Eye (tissue), 1 donor: ENCODE measurements around the gene PRR5.

Source experiments
- DNase-seq: peaks from one replicate; pipeline ENCODE4 v3.0.0-alpha.2; 2015

The PRR5 gene

DNA sequence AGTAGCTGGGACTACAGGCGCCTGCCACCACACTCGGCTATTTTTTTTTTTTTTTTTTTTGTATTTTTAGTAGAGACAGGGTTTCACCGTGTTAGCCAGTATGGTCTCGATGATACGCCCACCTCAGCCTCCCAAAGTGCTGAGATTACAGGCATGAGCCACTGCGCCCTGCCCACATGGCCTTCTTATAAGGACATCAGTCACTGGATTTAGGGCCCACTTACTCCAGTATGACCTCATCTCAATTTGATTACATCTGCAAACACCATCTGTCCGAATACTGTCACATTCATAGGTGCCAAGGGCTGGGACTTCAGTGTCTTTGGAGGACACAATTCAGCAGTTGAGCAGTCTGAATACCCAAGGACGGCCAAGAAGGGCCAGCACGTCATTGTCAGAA, 8.2 kb upstream of the PRR5 start:
- no peak for DNase-seq

DNA sequence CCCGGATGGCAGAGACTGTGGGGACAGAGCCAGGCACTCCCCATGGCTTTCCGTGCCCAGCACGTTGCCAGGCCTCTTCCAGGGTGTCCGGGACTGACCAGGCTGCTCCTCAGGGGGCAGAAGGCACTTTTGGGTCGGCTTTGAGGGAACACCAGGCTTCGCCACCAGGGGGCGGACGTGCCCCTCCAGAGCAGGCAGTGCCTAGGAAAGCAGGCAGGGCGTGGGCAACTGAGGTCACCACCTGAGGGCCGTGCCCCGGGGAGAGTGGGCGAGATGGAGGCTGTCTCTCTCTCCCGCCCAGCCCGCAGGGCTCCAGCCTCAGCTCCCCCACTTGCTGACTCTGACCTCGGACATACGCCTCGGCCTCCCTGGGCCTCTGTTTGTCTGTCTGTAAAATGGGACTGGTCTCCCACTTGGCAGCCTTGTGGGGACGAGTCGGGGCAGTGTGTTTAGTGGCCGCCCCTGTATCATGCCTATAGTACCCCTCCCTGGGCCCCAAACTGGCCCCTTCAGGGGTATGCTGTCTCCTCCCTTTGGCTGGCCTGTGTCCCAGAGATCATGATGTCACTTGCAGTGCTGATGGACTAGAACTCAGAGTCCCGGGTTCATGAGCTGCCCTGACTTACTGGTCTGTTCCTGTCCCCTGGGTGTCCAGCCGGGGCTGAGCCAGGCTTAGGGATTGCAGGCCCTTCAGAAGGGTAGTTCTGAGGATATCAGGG, 4.4 kb upstream of the PRR5 start:
- peak; percentile 89 for DNase-seq

DNA sequence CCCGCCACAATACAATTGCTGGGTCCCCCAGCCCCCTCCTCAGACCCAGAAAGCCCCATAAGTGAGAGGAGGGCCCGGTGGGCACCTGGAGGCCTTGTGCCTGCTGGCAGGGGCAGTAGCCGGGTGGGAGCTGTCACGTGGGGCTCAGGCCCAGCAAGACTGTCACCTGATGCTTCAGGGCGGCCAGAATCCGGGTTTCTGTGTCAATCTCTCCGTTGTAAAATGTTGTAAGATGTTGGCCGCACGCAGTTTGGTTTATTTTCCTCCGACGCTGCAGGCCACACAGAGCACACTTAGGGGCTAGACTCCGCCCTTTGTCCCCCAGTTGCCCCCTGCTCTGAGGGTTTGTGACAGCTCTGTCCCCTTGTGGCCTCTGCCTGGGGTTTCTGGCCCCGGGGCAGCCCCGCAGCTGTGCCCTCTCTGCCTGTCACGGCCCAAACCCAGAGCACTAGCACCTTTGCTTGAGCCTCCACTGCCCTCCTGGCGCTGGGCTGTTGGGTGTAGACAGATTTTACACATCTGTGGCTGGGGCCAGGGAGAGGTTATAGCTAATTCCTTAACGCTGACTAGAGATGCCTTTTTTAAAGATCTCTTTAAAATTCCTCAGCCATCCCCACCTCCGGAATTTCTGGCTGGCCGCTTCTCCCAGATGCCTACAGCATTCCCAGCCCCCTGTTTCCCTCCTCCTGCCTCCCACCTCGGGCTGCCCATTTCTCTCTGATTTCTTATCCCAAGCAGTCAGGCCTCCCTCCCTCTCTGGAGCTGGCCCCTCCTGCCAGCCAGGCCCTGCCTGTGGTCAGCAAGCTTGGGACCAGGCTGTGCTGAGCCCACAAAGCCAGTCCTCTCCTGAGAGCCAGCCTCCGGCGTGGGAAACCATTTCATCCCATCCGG, 3.2 kb upstream of the PRR5 start:
- peak; percentile 87 for DNase-seq

DNA sequence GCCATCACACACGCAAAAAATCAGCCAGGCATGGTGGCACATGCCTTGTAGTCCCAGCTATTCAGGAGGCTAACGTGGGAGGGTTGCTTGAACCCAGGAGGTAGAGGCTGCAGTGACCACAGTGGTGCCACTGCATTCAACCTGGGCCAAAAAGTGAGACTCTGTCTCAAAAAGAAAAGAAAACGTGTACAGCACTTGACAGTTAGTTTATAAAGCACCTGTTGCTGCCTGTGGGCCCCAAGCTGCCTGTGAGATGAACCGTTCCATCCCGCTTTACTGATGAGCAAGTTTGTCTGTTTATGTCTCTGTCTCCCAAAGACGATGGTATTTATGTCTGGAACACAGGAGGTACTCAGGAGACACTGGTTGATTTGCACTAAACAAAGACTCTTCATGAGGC, 1.5 kb upstream of the PRR5 start:
- no peak for DNase-seq

DNA sequence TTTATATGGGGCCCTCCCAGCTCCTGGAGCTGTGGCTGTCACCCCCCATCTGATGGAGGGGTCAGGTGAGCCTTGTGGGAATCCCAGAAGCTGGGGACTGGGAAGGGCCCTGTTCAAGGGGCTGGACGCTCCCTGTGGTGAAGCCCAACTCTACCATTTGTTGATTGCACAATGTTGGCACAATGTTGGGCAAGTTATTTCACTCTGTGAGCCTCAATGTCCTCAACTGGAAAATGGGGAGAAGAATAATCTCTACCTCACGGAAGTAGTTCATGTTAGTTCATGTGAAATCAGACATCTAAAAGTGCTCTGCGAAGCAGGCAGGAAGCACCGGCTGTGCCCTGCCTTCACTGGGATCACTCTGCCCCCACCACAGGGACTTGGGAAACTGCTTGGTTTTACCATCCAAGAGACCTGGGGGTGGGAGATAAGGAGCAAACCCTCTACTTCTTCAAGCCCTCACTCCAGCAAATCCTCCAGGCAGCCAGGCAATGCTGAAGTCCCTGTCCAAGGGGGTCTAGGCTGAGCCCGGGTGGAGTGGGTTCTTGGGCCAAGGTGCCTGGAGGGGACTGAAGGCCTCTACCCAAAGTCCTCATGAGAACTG, 715 bp upstream of the PRR5 start:
- no peak for DNase-seq

DNA sequence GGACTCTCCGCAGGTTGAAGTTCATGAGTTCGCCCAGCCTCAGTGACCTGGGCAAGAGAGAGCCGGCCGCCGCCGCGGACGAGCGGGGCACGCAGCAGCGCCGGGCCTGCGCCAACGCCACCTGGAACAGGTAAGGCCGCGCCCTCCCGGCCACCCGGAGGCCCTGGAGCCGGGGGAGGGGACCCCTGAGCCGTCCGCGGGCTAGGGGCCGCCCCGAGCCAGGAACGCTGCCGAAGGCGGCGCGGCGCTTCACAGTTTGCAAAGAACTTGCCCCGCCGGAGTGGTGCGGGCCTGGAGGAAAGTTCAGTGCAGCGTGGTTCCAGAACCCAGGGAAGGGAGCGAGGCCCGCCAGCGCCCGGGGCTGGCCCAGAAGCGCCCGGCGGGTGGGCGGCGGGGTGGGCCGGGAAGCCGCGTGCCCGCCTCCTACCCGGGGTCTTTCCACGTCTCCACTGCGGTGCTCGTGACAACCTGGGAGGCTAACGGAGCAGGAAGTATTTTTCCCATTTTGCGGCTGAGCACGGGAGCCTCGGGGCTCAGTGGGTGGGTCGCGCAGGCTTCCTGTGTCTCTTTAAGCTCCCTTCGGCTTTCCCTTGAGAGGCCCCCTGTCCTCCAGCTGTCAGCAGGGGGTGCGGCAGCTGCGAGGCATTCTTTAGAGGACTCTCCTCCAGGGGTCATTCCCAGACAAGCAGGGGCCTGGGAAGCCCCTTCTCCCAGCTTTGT, 635 bp downstream of the PRR5 start:
- DNase-seq = peak; percentile 88

DNA sequence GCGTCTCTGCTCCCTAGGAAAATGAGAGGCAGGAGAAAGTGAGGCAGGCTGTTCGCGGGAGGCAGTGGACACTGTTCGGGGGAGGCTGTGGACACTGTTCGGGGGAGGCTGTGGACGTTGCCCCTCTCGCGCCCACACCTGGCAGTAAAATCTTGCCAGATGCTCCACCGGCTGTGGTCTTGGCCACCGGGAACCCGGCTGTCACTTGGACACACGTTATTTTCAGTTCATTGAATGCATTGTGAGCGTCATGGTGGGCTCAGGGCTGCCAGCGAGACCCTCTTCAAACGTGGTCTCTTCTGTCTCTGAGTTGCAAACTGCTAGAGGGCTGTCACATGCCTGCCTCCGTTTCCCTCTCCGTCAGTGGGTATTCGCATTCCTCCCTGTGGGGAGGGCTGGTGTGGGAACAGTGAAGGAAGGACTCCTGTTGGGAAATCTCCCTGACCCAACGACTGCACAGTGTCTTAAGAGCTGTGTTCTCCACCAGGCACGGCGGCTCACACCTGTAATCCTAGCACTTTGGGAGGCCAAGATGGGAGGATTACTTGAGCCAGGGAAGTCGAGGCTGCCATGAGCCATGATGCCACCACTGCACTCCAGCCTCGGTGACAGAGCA, 1.4 kb downstream of the PRR5 start:
- peak; percentile 85 for DNase-seq

DNA sequence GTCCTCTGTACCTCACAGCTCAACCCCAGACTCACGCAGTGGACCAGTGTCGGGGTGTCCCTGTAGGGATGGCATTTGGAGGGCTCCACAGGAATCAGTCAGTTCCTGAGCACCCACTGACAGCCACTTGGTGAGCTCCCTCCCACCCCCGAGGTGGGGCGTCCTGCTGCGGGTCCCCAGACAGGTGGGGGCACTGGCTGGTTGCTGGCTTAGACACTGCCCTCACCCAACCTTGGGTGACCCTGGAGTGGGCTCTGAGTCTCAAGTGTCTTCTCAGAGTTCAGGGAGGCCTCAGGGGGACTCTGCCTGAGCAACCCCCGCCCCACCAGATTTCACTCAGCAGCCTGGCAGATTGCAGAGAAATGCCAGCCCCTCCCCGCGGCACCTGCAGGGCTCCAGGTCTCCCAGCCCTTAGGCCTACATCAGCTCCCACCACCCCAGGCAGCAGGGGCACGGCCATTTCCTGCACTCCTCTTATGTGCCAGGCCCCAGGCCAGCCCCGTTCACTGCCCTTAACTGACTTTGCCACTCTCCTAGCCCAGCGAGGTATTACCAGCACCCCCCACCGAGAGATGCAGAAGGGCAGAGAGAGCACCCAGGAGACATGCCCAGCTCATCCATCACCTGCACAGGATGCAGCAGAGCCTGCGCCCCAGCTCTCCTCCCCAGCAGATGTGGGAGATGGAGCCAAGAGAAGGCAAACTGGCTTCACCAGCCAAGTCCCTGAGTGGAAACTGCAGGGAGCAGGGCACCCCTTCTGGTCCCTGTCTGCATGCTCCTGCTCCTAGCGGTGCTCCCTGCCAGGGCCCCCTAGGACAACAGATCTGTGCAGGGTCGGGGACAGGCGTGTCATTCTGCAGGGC, 2.4 kb downstream of the PRR5 start:
- DNase-seq = no peak

DNA sequence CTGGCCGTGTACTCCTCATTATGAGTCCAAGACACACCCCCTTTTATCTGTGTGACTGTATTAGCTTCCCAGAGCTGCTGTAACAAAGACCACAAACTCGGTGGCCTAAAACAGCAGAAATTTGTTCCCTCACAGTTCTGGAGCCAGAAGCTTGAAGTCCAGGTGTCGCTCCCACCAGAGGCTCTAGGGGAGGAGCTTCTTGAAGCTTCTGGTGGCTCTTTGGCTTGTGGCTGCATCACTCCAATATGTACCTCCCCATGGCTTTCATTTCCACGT, 3.0 kb downstream of the PRR5 start:
- no peak for DNase-seq

DNA sequence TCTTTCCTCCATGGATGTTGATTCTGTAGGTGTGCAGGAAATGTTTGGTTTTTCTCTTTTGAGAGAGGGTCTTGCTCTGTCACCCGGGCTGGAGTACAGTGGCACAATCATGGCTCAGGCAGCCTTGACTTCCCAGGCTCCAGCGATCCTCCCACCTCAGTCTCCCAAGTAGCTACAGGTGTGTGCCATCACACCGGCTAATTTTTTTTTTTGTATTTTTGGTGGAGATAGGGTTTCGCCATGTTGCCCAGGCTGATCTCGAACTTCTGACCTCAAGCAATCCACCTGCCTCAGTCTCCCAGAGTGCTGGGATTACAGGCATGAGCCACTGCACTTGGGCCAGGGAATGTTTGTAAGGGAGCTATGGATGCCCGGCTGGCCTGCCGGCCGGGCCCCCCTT, 4.5 kb downstream of the PRR5 start:
- no peak for DNase-seq

DNA sequence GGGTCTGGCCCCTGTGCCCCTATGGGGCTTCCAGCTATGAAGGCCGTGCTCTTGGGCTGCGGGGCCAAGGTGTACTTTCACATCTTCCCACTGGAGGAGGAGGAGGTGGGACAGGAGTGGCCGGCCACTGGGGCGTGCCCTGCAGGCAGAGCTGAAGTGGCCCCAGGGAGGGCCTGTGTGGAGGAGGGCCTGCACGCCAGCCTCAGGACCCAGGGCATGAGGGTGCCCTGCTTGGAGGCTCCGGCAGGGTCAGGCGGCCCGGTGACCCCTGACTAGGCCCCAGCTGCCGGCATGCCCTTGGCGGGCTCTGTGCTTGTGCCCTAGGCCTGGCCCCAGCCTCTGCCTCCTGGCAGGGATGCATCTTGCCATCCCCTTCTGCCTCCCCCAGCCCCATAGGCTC, 5.2 kb downstream of the PRR5 start:
- DNase-seq = no peak

DNA sequence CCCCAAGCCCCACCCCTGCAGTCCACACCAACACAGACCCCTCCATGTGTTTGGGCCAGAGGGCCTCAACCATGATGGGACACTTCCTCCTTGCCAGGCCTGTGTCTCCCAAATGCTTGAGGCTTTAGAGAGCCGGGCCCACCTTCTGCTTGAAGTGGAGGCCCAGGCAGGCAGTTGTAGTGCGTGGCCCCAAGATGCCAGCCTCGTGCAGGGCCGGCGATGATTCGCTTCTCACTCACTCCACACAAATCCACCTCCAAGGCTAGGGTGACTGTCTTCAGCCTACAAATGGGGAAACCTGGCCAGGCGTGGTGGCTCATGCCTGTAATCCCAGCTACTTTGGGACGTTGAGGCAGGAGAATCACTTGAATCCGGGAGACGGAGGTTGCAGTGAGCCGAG, 5.7 kb downstream of the PRR5 start:
- no peak for DNase-seq

DNA sequence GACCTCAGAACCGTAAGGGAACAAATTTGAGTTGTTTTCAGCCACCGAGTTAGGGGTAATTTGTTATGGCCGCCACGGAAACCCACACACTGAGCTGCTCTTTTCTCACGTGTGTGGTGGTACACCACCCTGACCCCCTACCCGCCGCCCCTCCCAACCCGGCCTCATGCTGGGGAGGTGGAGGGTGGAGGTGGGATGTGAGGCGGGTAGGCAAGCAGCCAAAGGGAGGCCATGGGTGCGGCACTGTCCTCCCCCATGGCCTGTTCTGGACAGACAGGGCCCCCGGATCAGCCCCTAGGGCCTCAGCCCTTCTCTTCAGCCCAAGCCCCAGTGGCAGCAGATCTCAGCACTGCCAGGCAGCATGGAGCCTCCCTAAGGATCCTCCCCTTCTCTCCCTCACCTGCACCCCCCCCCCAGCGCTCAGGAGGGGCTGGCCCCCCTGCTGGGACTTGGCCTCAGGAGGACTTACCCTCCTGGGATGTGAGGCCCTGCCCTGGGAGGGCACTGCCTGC, 7.9 kb downstream of the PRR5 start:
- no peak for DNase-seq

DNA sequence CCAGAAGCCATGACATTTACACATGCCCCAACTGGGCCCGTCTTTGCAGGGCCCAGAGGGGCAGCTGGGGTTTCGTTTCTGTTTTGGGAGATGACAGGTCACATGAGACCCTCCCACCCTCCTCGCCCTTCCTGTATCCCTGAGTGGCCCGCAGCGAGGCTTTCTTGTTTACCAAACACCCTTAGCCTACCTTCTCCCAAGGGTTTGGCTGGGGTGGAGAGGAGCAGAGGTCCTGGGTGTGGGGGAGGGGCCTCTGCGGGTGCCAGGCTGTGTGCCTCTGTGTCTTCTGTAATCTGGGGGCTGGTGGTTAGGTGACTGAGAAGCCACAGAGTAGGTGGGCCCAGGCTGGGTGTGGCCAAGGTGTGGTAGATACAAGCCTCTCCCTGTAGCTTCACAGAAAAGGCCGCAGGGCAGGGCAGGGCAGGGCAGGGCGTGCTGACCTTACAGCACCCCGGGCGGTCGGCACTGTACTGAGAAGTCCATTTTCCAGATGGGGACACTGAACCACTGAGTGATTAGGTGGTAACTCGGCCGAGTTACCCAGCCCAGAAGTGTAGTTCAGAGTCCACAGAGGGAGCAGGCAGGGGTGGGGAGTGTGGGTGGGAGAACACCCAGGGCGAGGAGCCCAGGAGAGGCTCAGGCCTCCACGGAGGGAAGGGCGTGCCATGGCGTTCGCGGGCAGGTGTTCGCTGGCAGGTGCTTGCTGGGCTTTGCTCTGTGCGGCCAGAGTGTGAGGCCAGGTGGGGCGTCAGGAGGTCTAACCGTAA, 8.7 kb downstream of the PRR5 start:
- no peak for DNase-seq

DNA sequence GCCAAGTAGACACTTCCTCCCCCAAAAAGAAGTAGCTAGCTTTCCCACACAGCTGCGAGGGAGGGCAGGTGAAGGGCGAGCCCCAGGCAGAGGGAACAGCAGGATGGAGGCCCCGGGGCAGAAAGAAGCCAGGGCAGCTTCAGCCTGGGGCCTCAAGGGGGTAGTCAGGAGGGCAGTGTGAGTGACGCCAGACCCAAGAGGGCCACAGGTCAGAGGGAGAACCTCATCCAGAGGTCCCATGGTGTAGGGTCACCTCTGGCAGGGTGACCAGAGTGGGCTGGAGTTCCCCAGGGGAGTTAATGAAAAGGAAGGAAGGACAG, 9.2 kb downstream of the PRR5 start:
- DNase-seq = no peak

DNA sequence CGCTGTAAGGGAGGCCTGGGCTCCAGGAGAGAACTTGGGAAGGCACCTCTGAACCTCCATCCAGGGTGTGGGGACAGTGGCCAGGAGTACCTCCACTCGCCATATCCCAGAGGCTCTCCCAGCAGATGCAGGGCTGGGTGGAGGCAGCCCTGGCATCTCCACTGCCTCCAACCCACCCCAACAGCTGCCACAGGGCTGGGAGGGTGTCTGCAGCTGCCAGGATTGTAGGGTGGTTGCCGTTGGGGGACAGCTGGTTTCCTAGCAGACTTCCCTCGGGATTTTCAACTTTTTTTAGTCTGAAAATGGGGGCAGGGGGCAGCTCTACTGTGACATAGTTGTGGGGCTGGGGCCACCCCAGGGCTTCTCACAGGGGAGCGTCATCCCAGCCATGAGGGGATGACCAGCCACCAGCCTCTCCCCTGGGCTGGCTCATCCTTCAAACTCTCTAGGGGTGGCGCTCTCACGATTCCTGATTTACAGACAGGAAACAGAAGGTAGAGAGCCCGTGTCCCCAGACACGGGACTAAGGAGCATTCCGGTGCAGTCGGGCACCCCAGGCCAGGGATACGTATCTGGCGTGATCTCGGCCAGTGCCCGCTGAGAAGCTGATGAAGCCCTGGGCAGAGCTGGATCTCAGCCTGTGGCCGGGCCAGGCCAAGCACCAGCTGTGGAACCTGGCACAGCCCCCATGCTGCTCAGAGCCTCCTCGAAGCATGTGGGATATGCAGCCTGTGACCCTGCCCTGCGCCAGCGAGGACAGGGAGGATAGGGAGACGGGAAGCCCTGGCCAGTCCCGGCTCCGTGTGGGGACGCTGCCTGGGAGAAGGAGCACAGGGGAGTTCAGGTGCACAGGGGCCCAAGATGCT, 9.9 kb downstream of the PRR5 start:
- DNase-seq = no peak

DNA sequence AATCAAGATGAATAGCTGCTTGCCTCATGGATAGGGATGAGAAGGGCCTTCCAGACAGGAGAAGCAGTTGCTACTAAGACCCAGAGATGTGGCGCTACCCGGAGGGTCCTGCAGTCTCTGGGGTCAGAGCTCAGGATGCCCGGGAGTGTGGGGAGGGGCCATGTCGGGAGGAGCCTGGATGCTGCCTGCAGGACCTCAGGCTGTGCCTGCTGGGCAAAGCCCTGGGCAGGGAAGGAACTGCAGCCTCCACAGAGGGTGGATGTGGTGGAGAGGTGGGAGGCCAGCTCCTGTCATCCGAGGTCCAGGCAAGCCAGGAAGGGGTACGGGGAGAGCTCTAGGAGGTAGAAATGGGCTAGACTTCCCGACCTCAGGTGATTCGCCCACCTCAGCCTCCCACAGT, 11.0 kb downstream of the PRR5 start:
- DNase-seq = no peak

DNA sequence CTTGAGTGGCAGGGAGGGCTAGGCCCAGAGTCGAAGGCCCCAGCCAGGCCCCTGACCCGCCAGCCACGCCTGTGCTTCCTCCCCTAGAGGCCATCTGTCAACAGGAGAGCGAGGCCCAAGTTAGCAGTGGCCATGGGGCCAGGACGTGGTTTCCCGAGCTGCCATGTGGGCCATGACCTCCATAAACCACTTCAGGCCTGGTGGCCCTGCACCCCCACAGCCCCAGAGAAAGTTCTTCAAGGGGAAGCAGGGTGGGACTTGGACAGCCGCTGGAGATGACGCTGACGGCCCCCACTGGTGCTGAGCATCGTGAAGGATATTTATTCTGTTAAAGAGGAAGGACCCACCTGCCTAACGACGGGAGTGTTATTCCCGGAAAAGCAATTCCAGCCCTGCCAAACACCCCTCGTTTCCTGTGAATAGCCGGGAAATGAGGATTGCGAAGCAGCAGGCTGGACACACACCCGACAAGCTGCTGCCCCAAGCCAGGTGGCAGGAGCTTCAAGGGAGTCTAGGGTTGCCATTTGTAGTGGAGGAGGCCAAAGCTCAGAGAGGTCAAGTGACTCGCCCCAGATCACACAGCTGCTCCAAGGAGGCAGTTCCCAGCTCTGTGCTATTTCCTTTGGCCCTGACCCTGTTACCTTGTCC, 12.8 kb downstream of the PRR5 start:
- DNase-seq = no peak

DNA sequence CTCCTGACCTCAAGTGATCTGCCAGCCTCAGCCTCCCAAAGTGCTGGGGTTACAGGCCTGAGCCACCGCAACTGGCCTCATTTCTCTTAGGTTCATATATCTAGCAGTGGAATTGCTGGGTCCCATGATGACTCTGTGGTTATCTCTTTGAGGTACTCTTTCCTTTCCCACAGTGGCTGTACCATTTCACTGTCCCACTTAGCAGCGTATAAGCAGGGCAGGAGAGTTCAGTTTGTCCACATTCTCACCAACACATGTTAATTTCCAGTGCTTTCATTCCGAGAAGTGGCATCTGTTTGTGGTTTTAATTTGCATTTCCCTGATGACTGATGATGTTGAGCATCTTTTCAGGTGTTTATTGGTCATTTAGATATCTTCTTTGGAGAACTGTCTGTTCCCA, 16.4 kb downstream of the PRR5 start:
- no peak for DNase-seq
